ENCODE measurements around the gene TPRN. TPM values are rescaled to one million over a fixed set of nuclear protein-coding genes. Genes with fewer than 3 reads are reported as not detected.

Gene TPRN
- total RNA-seq, 1 experiment from 2014 or later: 43.1 TPM

- no peak overlapping the region for H3K4me3 Mint-ChIP-seq
- no peak for TF ChIP-seq ZNF232 (CRISPR knock-in tag; IDR thresholded peaks at IDR 0.05)
- TF ChIP-seq ATF2 (CRISPR knock-in tag; IDR thresholded peaks at IDR 0.05; ENCODE audit: borderline replicate concordance, low read depth): no peak
- no peak for TF ChIP-seq ZNF138 (CRISPR knock-in tag; conservative IDR thresholded peaks at IDR 0.05)
- TF ChIP-seq ZNF671 (CRISPR knock-in tag; IDR thresholded peaks at IDR 0.05): no peak
- TF ChIP-seq ATF6 (CRISPR knock-in tag; IDR thresholded peaks at IDR 0.05): no peak
- no peak for TF ChIP-seq FOXP1 (CRISPR knock-in tag; IDR thresholded peaks at IDR 0.05; ENCODE audit: borderline replicate concordance)
- no peak for TF ChIP-seq KAT7 (CRISPR knock-in tag; IDR thresholded peaks at IDR 0.05; ENCODE audit: borderline replicate concordance)
- TF ChIP-seq AR (CRISPR knock-in tag; IDR thresholded peaks at IDR 0.05): no peak
- no peak for TF ChIP-seq TCF7 (CRISPR knock-in tag; IDR thresholded peaks at IDR 0.05; ENCODE audit: low read depth)
- no peak for TF ChIP-seq STAT6 (CRISPR knock-in tag; conservative IDR thresholded peaks at IDR 0.05; ENCODE audit: low read depth)
- no peak for TF ChIP-seq NFATC4 (CRISPR knock-in tag; IDR thresholded peaks at IDR 0.05)
- TF ChIP-seq CBFB (CRISPR knock-in tag; IDR thresholded peaks at IDR 0.05; ENCODE audit: low read depth): no peak
- POLR2A ChIA-PET: no interaction called here
- no peaks in the 10 kb centered on the region for H3K9me3 Mint-ChIP-seq
- H3K27me3 Mint-ChIP-seq (ENCODE audit: low read depth): no peaks in the 10 kb centered on the region
- ATAC-seq (no peak), DNase-seq (ENCODE audit: low spot score) (no peak)
- no peaks in the 10 kb centered on the region for H3K36me3 Mint-ChIP-seq
- H3K27ac Mint-ChIP-seq: no peak overlapping the region
- CTCF ChIA-PET: interaction anchor here (1.2 kb wide), 1 partner anchor 185 kb away, joined by 4 read pairs; the partner anchor contains the start of gene NPDC1
- peaks cover 11% of the 10 kb centered on the region for H3K4me1 Mint-ChIP-seq
These were observed 31.0 kb upstream of the TPRN start for GRCh38 chr9:137231372-137232039.

- POLR2A ChIA-PET: no interaction called here
- TF ChIP-seq FOXP1 (CRISPR knock-in tag; IDR thresholded peaks at IDR 0.05; ENCODE audit: borderline replicate concordance): peak; percentile 8; the same call in 1 of the 2 replicates
- TF ChIP-seq ATF3 (CRISPR knock-in tag; conservative IDR thresholded peaks at IDR 0.05): no peak
- Mint-ChIP-seq H3K4me3 (no peak within 1 kb of the TSS), H3K27me3 (ENCODE audit: low read depth) (no peaks in the 10 kb centered on the region), H3K36me3 (no peaks in the 10 kb centered on the region), H3K4me1 (peaks cover 11% of the 10 kb centered on the region), H3K27ac (no peak within 1 kb of the TSS), H3K9me3 (no peaks in the 10 kb centered on the region)
- CTCF ChIA-PET: interaction anchor here (0.9 to 1.2 kb wide), 4 partner anchors 17 to 184 kb away, joined by 3 to 4 read pairs (median 4); partner anchors contain the start of gene NPDC1
- DNase-seq (ENCODE audit: low spot score) (no peak), ATAC-seq (no peak)
These were observed 30.3 kb upstream of the TPRN start, which contains the start of gene SLC34A3 for GRCh38 chr9:137230705-137231371. TSS of gene SLC34A3 (plus strand) at chr9:137230901. CDS start at chr9:137231703, 802 bp downstream.

All from WTC11 (cell line).